Body of pancreas (tissue), 4 donors: ENCODE data around the gene ALG14. TPM values are rescaled to one million over a fixed set of nuclear protein-coding genes. Genes with fewer than 3 reads are reported as not detected.
A peak's percentile ranks its signal among the peaks of the same experiment; 100 is the strongest.

Source experiments
- ATAC-seq: fragments of 150-250 bp; one replicate; pipeline ENCODE4 v1.9.1; 2016
- DNase-seq, 4 donors: peaks; one replicate each; pipeline ENCODE4 v3.0.0-alpha.2; 2019
- H3K27ac ChIP-seq, 4 donors: fragments of 200-600 bp; sonication (generic); 1 replicate in 3 of 4; 2 replicates in 1 of 4; pipeline versions ENCODE4 v1.5.1 to v1.6.1; 2016 to 2019; ENCODE audit warnings: mild to moderate bottlenecking in 1 of 4, mixed read lengths in 1 of 4, moderate library complexity in 1 of 4
- H3K27me3 ChIP-seq, 2 donors: fragments of 200-600 bp; sonication (generic); one replicate each; pipeline ENCODE4 v1.6.0; 2016; ENCODE audit warnings: mild to moderate bottlenecking in 1 of 2
- H3K36me3 ChIP-seq, 2 donors: fragments of 200-600 bp; sonication (generic); replicated peaks in 1 of 2; 2 replicates each; pipeline ENCODE4 v1.5.1; 2016; ENCODE audit warnings: low read depth in 2 of 2; ENCODE audit not compliant: insufficient read depth in 1 of 2
- H3K4me1 ChIP-seq: fragments of 200-600 bp; sonication (generic); one replicate; pipeline ENCODE4 v1.6.0; 2016
- H3K4me3 ChIP-seq, 2 donors: fragments of 200-600 bp; sonication (generic); 1 replicate in 1 of 2; 2 replicates in 1 of 2; pipeline ENCODE4 v1.5.1; 2016 to 2019
- H3K9me3 ChIP-seq, 3 donors: fragments of 200-600 bp; sonication (generic); 1 replicate in 2 of 3; 2 replicates in 1 of 3; pipeline ENCODE4 v1.5.1; 2016
- CTCF ChIP-seq, 7 experiments: fragments of 450-650 bp in 4 of 7; fragments of 200-600 bp in 3 of 7; sonication (generic) in 3 of 7; IDR thresholded peaks; one replicate each; pipeline ENCODE4 v1.5.1; 2016 to 2019; ENCODE audit warnings: antibody characterized with exemption in 7 of 7
- POLR2A ChIP-seq, 3 donors: fragments of 450-650 bp; IDR thresholded peaks; one replicate each; pipeline ENCODE4 v1.6.1; 2016; ENCODE audit warnings: antibody characterized with exemption in 3 of 3, mild to moderate bottlenecking in 2 of 3
- WGBS, 2 donors: methylation state at CpG; one replicate each; pipeline ENCODE4 v1.1.5; 2017; 5-methylcytosine and 5-hydroxymethylcytosine counted together
- intact Hi-C: fragments of 100-400 bp; cut with DNase I; formaldehyde crosslinking; loops from one replicate; pipeline ENCODE4 v1.15.1; 2023
- total RNA-seq, 2 donors: library from RNA; depleted of rRNA; stranded (reverse); fragments of >200 nt; gene quantifications; one replicate each; pipeline ENCODE4 v1.1.0, GENCODE V29; 2016

The ALG14 gene
- total RNA-seq, 2 donors from 2014 or later, result 0.78 to 0.99 TPM

DNA sequence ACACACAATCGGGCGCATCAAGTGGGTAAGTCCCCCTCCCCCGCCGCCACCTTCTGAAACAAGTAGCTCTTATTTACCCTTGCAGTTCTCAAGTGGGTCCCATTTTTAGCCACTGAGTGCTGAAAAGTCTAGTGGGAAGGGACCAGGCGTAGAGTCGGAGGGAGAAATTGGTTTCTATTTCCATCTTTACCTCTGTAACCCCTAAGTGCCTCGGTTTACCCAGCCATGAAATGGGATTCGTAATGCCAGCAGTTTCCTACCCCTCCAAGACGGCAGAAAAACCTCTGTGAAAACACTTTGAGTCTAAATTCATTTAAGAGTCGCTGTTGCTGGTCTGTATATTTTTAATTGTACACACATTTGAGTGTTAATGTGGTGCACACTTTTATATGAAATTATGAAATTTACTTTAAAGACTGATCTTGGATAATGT is 45.3 kb upstream of the ALG14 start:
- H3K27me3 ChIP-seq, result no peaks in the 10 kb centered on the region
- peak overlapping the region; percentile 73 to 97 (median 93) for H3K27ac ChIP-seq
- 4 to 7% methylated on average over 8 to 10 of the region's 10 CpGs for WGBS, 2 donors
- peaks cover 40% of the 10 kb centered on the region for H3K4me1 ChIP-seq
- ATAC-seq (peak; percentile 3), DNase-seq (peak in 1 of 4 donors; percentile 52)
- peak overlapping the region; percentile 75 to 85 for H3K4me3 ChIP-seq
- intact Hi-C loops, result no loop called here
- no peaks in the 10 kb centered on the region for H3K9me3 ChIP-seq
- TF ChIP-seq POLR2A (IDR thresholded peaks at IDR 0.05) (no peak), CTCF (IDR thresholded peaks at IDR 0.05) (no peak)
- H3K36me3 ChIP-seq, result no peaks in the 10 kb centered on the region

GRCh38 chr1:95117207-95118066 is 44.7 kb upstream of the ALG14 start, which contains the start of gene TLCD4:
Gene TLCD4, plus strand, starts transcription at chr1:95117355. Its CDS starts 26,547 bp downstream, at chr1:95143902.
- DNase-seq (peak; percentile 75 to 85 (median 80)), ATAC-seq (peak; percentile 92)
- Histone ChIP-seq H3K27ac (peak within 1 kb of the TSS; percentile 73 to 97 (median 93)), H3K36me3 (no peaks in the 10 kb centered on the region), H3K4me1 (peaks cover 38% of the 10 kb centered on the region), H3K4me3 (peak within 1 kb of the TSS; percentile 75 to 85), H3K27me3 (no peaks in the 10 kb centered on the region), H3K9me3 (no peaks in the 10 kb centered on the region)
- WGBS, 2 donors, result 0% methylated on average over 2 to 66 of the region's 108 CpGs
- intact Hi-C loops, result no loop called here
- TF ChIP-seq POLR2A (IDR thresholded peaks at IDR 0.05), result peak; percentile 65 to 74 (median 70)
- no peak for TF ChIP-seq CTCF (IDR thresholded peaks at IDR 0.05)

DNA sequence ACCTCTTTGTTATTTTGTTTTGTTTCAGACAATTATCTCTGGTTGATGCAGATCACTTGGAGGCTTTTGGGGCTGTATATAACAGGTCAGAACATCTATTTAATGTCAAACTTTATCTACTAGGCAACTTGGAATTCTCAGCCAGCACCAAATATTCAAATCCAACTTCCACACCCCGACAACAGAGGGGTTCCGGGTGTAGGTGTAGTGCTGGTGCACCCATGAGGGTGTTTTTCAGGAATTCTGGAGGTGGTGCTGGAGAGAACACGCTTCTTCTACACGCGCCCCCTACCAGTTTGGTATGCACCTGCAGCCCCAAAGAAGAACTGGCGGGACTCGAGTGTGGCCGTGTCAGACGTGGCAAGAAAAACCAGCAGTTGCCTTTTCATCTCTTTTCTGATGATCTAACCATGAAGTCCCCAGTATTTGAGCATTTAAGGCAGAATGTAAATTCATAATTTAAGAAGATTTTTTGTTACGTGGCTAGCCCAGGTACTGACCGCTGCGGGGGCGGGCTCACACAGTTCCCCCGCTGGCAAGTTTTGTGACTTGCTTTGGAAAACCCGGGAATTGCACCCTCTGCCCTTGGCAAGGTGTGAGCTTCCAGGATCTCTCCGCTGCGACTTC is 43.9 kb upstream of the ALG14 start:
- peak overlapping the region; percentile 73 to 97 (median 93) for H3K27ac ChIP-seq
- ATAC-seq, result peak; percentile 84
- TF ChIP-seq CTCF (IDR thresholded peaks at IDR 0.05), result peak; percentile 61 to 88 (median 77)
- no peak for TF ChIP-seq POLR2A (IDR thresholded peaks at IDR 0.05)
- peak overlapping the region; percentile 75 to 85 for H3K4me3 ChIP-seq
- DNase-seq, result peak; percentile 78 to 85 (median 82)
- H3K27me3 ChIP-seq, result no peaks in the 10 kb centered on the region
- H3K4me1 ChIP-seq, result peaks cover 30% of the 10 kb centered on the region
- WGBS, 2 donors, result 0 to 1% methylated on average over 11 to 17 of the region's 17 CpGs
- intact Hi-C loops, result no loop called here
- H3K36me3 ChIP-seq, result no peaks in the 10 kb centered on the region
- no peaks in the 10 kb centered on the region for H3K9me3 ChIP-seq

DNA sequence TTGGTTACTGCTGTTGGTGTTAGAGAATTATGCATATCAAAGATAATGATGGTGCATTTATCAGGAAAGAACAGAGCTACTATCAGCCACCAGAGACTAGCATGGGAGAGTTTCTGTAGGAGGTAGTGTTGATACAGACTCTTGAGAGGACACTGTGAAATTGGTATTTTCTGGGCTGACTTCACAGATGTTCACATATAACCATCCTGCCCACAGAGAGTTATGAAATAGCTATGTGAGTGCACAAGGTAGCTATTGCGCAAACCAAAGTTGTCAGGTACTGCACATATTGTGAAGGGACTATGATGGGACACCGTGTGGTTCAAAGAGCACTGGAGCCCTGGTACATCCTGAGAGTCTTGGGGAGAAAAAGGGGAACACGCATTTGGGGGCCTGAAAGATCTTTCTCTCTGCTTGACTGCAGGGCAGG is 43.0 kb upstream of the ALG14 start:
- H3K4me1 ChIP-seq, result peaks cover 30% of the 10 kb centered on the region
- H3K9me3 ChIP-seq, result no peaks in the 10 kb centered on the region
- no peak overlapping the region for H3K4me3 ChIP-seq
- intact Hi-C loops, result no loop called here
- ATAC-seq (no peak), DNase-seq (peak in 1 of 4 donors; percentile 16)
- peak overlapping the region in 1 of 4 donors; percentile 90 for H3K27ac ChIP-seq
- TF ChIP-seq CTCF (IDR thresholded peaks at IDR 0.05), result no peak
- no peaks in the 10 kb centered on the region for H3K36me3 ChIP-seq
- 69 to 76% methylated on average over 3 of the region's 3 CpGs for WGBS, 2 donors
- H3K27me3 ChIP-seq, result no peaks in the 10 kb centered on the region
